SK-N-SH (cell line): ENCODE data around the gene LPO.

Source experiments
- EZH2phosphoT487 ChIP-seq: fragments of 200-600 bp; sonication (generic); IDR thresholded peaks from 2 replicates; pipeline ENCODE4 v1.6.1; 2017; ENCODE audit warnings: low read depth, mixed run types, mild to moderate bottlenecking, antibody characterized with exemption, moderate library complexity, borderline replicate concordance
- FOXM1 ChIP-seq: IDR thresholded peaks from 2 replicates; pipeline ENCODE4 v1.4.0; 2012; ENCODE audit warnings: low read depth, mild to moderate bottlenecking
- JUND ChIP-seq: IDR thresholded peaks from 2 replicates; pipeline ENCODE4 v1.4.0; 2012
- RXRA ChIP-seq: IDR thresholded peaks from 2 replicates; pipeline ENCODE4 v1.4.0; 2012; ENCODE audit warnings: low read depth, mild to moderate bottlenecking, borderline replicate concordance
- TAF1 ChIP-seq: IDR thresholded peaks from 2 replicates; pipeline ENCODE4 v1.6.1; 2012; ENCODE audit warnings: low read depth, mild to moderate bottlenecking, low read length, moderate library complexity, borderline replicate concordance
- YY1 ChIP-seq: IDR thresholded peaks from 2 replicates; pipeline ENCODE4 v1.4.0; 2012; ENCODE audit warnings: low read depth, mild to moderate bottlenecking
- TF ChIP-seq, protein P1 (sequence below): fragments of 200-600 bp; sonication (generic); IDR thresholded peaks from 2 replicates; pipeline ENCODE4 v1.6.1; 2017; ENCODE audit warnings: antibody characterized with exemption, mild to moderate bottlenecking, moderate library complexity

DNA sequence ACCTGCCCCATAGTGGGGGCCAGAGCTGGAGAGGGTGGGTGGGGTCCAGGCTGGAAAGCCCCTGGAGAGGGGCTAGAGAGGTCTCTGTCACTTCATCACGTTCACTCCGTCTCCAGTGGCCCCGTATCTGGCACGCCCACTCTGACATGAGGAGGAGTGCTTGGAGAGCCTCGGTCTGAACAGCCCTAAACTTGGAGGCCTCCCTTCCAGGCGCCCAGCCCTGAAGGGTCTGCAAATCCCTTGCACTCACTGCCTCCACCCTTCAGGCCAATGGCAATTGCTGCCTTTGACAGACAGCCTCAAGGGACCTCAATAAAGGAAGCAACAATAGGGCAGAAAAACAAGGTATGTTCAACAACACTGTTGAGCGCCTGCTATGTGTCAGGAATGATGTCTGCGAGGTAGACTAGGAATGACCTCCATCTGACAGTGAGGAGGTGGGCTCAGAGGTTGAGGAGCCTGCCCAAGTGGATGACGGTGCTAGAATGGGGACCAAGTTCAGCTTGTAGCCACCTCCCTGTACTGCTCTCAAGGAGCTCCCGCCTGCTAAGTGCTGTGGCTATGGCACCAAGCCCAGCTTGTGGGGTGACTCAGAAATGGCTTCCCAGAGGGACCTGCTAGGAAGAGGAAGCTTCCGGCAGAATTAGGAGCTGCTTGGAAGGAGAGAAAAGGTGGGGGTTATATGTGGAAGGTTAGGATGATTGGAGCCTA, 48.8 kb upstream of the LPO start:
- no peak for TF ChIP-seq FOXM1
- no peak for TF ChIP-seq EZH2phosphoT487
- TF ChIP-seq, protein P1, sequence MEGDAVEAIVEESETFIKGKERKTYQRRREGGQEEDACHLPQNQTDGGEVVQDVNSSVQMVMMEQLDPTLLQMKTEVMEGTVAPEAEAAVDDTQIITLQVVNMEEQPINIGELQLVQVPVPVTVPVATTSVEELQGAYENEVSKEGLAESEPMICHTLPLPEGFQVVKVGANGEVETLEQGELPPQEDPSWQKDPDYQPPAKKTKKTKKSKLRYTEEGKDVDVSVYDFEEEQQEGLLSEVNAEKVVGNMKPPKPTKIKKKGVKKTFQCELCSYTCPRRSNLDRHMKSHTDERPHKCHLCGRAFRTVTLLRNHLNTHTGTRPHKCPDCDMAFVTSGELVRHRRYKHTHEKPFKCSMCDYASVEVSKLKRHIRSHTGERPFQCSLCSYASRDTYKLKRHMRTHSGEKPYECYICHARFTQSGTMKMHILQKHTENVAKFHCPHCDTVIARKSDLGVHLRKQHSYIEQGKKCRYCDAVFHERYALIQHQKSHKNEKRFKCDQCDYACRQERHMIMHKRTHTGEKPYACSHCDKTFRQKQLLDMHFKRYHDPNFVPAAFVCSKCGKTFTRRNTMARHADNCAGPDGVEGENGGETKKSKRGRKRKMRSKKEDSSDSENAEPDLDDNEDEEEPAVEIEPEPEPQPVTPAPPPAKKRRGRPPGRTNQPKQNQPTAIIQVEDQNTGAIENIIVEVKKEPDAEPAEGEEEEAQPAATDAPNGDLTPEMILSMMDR = no peak
- peak; percentile 70; the same call in 1 of the 2 replicates for TF ChIP-seq YY1
- no peak for TF ChIP-seq TAF1
- TF ChIP-seq RXRA = no peak
- TF ChIP-seq JUND = no peak; the same call in none of the 2 replicates
